Measurements from ENCODE around the gene MBTPS2. TPM values are rescaled to one million over a fixed set of nuclear protein-coding genes. Genes with fewer than 3 reads are reported as not detected.

Gene MBTPS2
- total and polyA plus RNA-seq, 9 of the 15 experiments (the other 6 are each of a cell fraction or from before 2014, with no cell fraction given): 2.3 to 18.7 (median 4.0) TPM

DNA sequence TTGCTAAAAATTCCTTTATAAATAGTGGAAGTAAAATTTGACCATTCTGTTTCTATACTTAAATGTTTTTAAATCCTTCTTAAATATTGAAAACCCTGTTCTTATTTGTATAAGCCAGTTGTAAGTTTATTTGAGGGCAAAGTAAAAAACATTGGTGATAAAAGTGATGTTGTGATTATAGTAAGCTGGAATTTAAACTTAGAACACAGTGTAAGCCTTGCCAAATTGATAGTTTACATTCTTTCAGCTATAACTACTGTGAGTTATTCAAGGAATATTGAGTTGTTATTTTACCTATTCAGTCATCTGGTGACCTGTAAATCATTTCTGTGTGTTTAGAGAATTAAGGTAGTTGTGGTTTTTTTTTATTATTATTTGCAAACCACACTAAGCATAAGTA lies 26.0 kb downstream of the MBTPS2 start (continued):
- TF ChIP-seq, protein P1, sequence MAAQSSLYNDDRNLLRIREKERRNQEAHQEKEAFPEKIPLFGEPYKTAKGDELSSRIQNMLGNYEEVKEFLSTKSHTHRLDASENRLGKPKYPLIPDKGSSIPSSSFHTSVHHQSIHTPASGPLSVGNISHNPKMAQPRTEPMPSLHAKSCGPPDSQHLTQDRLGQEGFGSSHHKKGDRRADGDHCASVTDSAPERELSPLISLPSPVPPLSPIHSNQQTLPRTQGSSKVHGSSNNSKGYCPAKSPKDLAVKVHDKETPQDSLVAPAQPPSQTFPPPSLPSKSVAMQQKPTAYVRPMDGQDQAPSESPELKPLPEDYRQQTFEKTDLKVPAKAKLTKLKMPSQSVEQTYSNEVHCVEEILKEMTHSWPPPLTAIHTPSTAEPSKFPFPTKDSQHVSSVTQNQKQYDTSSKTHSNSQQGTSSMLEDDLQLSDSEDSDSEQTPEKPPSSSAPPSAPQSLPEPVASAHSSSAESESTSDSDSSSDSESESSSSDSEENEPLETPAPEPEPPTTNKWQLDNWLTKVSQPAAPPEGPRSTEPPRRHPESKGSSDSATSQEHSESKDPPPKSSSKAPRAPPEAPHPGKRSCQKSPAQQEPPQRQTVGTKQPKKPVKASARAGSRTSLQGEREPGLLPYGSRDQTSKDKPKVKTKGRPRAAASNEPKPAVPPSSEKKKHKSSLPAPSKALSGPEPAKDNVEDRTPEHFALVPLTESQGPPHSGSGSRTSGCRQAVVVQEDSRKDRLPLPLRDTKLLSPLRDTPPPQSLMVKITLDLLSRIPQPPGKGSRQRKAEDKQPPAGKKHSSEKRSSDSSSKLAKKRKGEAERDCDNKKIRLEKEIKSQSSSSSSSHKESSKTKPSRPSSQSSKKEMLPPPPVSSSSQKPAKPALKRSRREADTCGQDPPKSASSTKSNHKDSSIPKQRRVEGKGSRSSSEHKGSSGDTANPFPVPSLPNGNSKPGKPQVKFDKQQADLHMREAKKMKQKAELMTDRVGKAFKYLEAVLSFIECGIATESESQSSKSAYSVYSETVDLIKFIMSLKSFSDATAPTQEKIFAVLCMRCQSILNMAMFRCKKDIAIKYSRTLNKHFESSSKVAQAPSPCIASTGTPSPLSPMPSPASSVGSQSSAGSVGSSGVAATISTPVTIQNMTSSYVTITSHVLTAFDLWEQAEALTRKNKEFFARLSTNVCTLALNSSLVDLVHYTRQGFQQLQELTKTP (IDR thresholded peaks at IDR 0.05; ENCODE audit: low read depth in 1 of 2, partially characterized antibody in 2 of 2): no peak
- no peak for TF ChIP-seq ZNF316 (IDR thresholded peaks at IDR 0.05)
- TF ChIP-seq CXXC5 (CRISPR knock-in tag; IDR thresholded peaks at IDR 0.05): no peak
- TF ChIP-seq HCFC1 (IDR thresholded peaks at IDR 0.05; ENCODE audit: low read depth, low read length): no peak
- TF ChIP-seq, protein P2, sequence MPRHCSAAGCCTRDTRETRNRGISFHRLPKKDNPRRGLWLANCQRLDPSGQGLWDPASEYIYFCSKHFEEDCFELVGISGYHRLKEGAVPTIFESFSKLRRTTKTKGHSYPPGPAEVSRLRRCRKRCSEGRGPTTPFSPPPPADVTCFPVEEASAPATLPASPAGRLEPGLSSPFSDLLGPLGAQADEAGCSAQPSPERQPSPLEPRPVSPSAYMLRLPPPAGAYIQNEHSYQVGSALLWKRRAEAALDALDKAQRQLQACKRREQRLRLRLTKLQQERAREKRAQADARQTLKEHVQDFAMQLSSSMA (CRISPR knock-in tag; IDR thresholded peaks at IDR 0.05): no peak
- TF ChIP-seq GTF2E2 (tag; IDR thresholded peaks at IDR 0.05): no peak
- TF ChIP-seq SRF (CRISPR knock-in tag; IDR thresholded peaks at IDR 0.05): no peak

DNA sequence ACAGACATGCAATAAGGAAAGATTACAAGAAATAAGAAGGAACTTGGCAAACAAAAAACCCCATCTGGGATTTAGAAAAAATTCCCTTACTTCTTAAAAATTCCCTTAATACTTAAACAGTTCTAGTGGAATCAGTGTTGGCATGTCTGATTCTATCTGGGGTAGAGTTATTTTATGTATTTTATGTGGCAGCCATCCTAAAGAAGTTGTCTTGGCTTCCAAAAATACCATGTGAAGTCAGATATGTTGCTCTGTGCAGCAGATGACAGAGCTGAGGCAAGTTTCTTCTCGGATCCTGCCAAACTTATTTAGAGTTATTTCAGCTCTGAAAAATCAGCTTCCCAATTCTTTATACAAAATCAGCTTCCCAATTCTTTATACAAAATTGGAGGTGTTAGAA lies 31.1 kb downstream of the MBTPS2 start:
- Histone ChIP-seq H3K4me1 (replicated peaks in 1 of 2; ENCODE audit: control insufficient read depth in 2 of 2, insufficient read depth in 2 of 2, low read length in 2 of 2) (no peaks in the 10 kb centered on the region), H3K9ac (ENCODE audit: insufficient read depth in 1 of 2, low read depth in 2 of 2, low read length in 2 of 2) (no peak overlapping the region), H3K4me3 (no peak overlapping the region), H4K20me1 (replicated peaks; ENCODE audit: control insufficient read depth, insufficient read depth, low read length) (no peaks in the 10 kb centered on the region), H2AFZ (ENCODE audit: low read depth, low read length) (no peak overlapping the region), H3K79me2 (ENCODE audit: control insufficient read depth, insufficient read depth, low read length) (no peaks in the 10 kb centered on the region), H3K9me1 (ENCODE audit: control insufficient read depth, insufficient read depth, low read length) (no peaks in the 10 kb centered on the region), H3K4me2 (ENCODE audit: insufficient read depth, low read length) (no peak overlapping the region), H3K27me3 (ENCODE audit: control insufficient read depth in 2 of 2, insufficient read depth in 2 of 2, low read length in 2 of 2) (no peaks in the 10 kb centered on the region), H3K36me3 (ENCODE audit: control insufficient read depth, insufficient read depth, low read length) (no peaks in the 10 kb centered on the region), H3K9me3 (replicated peaks; ENCODE audit: control insufficient read depth, insufficient read depth, low read depth, low read length) (no peaks in the 10 kb centered on the region), H3K27ac (ENCODE audit: extremely low read depth, low read depth, low read length) (no peak overlapping the region)
- no peak for DNase-seq (ENCODE audit: extremely low read depth in 1 of 4, low spot score in 3 of 4)
- ChIA-PET CTCF (ENCODE audit: low intra/inter-chr PET ratio) (no interaction called here), POLR2A (no interaction called here)
- intact Hi-C loops (cut with micrococcal nuclease) (no loop called here), in situ Hi-C loops (cut with MboI) (no loop called here)
- 85% methylated on average over 1 of the region's 1 CpG for WGBS (ENCODE audit: insufficient coverage, low coverage, missing lambda C conversion rate)
- no TSS peak for BruUV-seq (replicated peaks)
- no peak for FAIRE-seq
- ATAC-seq: no peak
- TF ChIP-seq YY1 (IDR thresholded peaks at IDR 0.05; ENCODE audit: borderline replicate concordance in 1 of 3, control insufficient read depth in 1 of 3, extremely low read depth in 1 of 3, insufficient read depth in 3 of 3, insufficient read length in 1 of 3, insufficient replicate concordance in 2 of 3, low read depth in 1 of 3, low read length in 2 of 3) (no peak), TFAM (CRISPR knock-in tag; conservative IDR thresholded peaks at IDR 0.05) (no peak), ZNF696 (CRISPR knock-in tag; conservative IDR thresholded peaks at IDR 0.05) (no peak), ZNF121 (CRISPR knock-in tag; conservative IDR thresholded peaks at IDR 0.05) (no peak), CCNT2 (IDR thresholded peaks at IDR 0.05; ENCODE audit: borderline replicate concordance, extremely low read depth, insufficient read length, low read depth, low read length) (no peak), ZNF143 (CRISPR knock-in tag; IDR thresholded peaks at IDR 0.05) (no peak), HIVEP1 (CRISPR knock-in tag; IDR thresholded peaks at IDR 0.05) (no peak), ZBTB17 (CRISPR knock-in tag; IDR thresholded peaks at IDR 0.05) (no peak), MCM5 (IDR thresholded peaks at IDR 0.05; ENCODE audit: low read depth) (no peak)
- TF ChIP-seq, protein P3, sequence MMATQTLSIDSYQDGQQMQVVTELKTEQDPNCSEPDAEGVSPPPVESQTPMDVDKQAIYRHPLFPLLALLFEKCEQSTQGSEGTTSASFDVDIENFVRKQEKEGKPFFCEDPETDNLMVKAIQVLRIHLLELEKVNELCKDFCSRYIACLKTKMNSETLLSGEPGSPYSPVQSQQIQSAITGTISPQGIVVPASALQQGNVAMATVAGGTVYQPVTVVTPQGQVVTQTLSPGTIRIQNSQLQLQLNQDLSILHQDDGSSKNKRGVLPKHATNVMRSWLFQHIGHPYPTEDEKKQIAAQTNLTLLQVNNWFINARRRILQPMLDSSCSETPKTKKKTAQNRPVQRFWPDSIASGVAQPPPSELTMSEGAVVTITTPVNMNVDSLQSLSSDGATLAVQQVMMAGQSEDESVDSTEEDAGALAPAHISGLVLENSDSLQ (IDR thresholded peaks at IDR 0.05): no peak

Data from K562 (cell line).